NCI-H2227 (cell line): Measurements from ENCODE around the gene TNFAIP8L3.

Source experiments
- DNase-seq: peaks from one replicate; lab custom pipeline; 2025; ENCODE audit not compliant: unreplicated experiment; lab: John Stamatoyannopoulos, UW

The TNFAIP8L3 gene

DNA sequence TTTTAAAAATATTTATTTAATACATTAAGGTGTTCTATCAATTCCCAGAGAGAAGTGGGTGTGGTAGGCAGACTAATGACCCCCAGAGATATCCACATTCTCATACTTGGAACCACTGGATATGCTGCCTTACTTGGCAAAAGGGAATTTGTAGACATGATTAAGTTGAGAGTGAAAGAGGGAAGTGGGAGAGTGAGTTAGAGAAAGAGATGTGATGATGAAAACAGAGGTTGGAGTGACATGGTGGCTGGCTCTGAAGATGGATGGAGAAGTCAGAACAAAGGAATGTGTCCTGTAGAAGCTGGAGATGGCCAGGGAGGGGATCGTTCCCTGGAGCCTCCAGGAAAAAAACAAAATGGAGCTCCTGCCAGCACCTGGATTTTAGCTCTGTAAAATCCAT, 32.0 kb downstream of the TNFAIP8L3 start:
- no peak for DNase-seq

DNA sequence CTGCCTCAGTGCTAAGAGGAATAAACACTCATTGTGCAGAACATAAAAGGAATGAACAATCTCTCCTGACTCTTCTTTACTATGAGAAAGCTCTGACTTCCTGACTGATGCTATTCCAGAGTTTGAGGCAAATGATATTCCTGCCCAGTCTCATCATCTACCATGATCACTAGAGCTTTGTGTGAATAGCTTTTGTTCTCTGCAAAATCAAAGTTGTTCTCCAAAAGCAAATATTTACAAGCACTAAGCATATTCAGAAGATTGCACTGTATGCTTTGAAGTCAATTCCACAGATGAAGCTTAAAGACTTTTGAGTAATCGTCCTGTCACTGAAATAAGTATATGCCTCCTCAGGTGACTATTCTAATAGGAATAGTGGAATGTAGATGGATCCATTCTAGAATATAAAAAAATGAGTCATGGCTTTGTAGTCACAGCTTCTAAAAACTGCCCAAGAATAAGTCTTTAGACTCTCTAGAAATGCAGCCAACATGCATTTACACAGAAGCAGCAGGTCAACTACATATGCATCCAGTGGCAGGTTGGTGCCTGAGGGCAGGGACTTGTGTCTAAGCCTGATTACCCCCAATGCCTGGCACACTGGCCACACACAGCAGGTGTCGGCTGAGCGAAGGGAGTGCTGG, 34.6 kb downstream of the TNFAIP8L3 start:
- DNase-seq, result no peak

DNA sequence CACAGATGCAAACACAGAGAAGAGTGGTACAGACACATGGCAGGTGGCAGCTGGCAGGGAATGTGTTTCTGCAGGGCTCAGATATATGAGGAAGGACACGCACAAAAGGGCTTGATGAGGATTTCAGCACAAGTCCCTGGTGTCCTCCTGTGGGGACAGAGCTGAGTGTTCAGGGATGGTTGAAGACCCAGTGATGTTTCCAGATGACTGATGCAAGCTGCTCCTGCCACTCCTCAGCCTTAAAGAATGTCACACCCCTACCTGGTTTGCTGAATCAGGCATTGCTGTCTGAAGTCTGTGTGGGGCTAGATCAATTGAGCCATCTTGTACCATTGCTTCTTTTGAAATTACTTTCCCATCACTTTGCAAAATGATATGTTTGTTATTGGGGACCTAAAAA, 40.2 kb downstream of the TNFAIP8L3 start:
- DNase-seq, result no peak

DNA sequence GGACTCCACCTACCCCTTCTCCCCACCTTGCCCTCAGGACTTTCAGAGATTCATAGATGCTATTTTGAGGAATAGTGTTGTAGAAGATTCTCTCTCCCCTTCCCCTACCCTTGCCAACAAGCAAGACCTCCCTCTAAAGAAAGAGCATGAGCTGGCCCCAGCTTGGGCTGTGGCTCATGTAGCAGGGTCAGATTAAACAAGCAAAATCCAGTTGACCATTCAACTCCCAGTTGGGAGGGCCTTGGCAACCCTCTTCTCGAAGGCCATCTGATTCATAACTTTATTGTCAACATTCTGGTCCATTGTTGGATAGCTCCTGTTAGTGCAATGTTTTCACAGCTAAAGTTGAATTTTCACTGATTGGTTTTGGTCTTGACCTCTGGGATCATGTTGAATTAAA, 41.1 kb downstream of the TNFAIP8L3 start:
- DNase-seq, result no peak

DNA sequence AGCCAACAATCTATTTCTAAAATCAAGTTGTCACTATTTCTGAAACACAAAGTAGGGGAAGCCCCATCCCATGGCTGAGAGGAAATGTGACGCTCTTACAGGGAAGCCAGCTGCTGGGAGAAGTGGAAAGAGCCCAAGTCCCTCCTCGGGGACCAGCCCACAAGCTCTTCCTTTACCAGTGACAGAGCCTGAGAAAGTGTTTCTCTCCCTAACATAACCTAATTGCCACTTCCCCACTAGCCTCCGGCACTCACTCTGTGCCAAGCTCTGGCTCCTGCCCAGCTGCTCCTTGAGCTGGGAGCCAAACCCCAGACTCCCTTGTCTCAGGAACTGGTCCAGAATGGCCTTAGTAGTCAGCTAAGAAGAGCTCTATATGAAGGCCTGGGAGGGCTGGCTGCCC, 42.9 kb downstream of the TNFAIP8L3 start:
- no peak for DNase-seq

GRCh38 chr15:51049081-51049480, 45.6 kb downstream of the TNFAIP8L3 start:
- no peak for DNase-seq

DNA sequence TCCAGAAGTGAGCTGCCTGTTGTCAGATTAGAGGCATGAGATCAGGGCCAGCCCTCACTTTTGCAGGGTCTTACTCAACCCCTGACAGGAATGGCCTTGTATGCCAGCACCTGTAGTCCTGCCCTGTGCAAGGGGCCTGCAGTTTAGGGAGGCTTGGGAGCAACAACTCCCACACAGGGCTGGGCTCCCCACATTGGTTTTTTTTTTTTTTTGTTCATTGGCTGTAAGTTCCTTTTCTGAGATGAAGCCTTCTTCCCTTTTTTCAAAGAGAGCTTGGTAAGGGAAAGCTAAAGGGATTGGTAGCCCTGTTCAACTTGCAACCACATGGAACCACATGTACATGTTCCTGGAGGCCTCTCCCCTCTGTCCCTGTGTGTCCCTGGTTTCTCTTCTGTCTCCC, 46.4 kb downstream of the TNFAIP8L3 start:
- DNase-seq, result no peak

GRCh38 chr15:51046799-51047449, 47.8 kb downstream of the TNFAIP8L3 start:
- no peak for DNase-seq

GRCh38 chr15:51046016-51046415, 48.7 kb downstream of the TNFAIP8L3 start:
- DNase-seq, result no peak

DNA sequence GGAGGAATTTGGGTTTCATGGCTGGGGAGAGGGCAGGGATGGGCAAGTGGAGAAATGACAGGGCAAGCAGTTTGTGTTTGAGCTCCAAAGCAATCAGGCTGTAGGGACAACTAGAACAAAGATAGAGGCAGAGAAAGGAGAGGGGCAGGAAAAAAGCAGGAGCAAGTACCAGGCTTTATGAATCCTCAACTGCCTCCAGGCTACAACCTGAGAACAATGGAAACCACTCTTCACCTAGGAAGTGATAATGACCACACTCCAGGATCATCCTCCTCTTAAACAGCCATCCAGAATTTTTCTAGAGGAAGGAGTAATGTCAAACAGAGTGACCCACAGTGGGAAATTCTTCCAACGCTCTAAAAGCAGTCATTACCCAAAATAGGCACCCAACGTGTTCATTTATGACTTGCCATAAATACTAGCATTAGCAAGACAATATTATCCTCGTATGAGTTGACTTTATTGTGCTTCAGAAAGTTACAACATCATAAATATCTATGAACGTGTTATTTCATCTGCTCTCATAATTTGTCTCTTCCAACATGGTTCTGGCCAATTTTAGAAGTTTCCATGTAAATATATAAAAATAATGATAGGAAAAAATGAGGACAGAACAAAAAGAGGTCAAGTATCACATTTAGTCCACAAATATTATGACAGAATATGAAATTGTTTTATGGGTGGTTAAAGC, 50.5 kb downstream of the TNFAIP8L3 start:
- peak; percentile 4 for DNase-seq

GRCh38 chr15:51038974-51039319, 55.8 kb downstream of the TNFAIP8L3 start:
- DNase-seq, result no peak

DNA sequence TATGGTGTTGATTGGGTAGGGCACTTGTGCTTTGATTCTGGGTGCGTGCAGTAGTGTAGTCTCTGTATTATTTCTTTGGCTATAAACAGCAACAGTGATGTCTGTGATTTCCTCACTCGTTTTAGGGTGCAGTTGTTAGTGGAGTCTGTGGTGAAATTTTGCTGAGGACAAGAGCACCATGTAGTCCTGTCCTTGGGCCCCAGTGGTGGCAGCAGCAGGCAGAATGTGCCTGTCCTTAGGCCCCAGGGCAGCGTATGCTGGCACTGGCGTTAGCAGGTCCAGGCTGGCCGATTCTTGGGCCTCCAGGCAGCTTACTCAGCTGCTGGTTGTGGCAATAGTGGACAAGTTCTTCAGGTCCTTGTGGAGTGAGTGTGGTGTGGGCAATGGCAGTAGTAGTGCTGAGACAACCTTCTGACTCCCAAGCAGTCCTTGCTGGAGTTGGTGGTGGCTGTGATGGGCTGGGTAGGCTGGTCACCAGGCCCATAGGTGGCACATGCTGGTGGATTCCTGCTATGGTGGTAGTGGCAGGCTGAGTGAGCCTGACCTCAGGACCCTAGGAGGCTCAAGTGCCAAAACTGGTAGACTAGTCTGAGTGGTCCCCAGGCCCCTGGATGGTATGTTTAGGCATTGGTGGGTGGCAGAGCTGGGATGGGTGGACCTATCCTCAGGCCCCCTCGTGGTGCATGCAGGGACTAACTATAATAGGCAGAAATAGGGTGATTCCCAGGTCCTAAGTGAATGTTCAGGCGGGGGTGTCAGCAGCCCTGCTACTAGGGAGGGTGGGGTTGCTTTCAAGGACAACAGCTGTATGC, 56.3 kb downstream of the TNFAIP8L3 start:
- DNase-seq, result no peak

DNA sequence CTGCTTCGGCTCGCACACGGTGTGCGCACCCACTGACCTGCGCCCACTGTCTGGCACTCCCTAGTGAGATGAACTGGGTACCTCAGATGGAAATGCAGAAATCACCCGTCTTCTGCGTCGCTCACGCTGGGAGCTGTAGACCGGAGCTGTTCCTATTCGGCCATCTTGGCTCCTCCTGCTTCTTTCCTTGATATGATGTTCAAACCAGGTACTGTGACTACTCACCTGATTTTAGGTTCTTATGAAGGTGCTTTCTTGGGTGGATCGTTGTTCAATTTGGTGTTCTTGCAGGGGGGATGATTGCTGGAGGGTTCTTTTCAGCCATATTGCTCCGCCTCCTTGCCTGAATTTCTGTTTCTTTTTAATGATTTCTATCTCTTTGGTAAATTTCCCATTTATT, 57.2 kb downstream of the TNFAIP8L3 start:
- peak; percentile 3 for DNase-seq

- no peak for DNase-seq
These were observed 63.9 kb downstream of the TNFAIP8L3 start for GRCh38 chr15:51030649-51031316.

DNA sequence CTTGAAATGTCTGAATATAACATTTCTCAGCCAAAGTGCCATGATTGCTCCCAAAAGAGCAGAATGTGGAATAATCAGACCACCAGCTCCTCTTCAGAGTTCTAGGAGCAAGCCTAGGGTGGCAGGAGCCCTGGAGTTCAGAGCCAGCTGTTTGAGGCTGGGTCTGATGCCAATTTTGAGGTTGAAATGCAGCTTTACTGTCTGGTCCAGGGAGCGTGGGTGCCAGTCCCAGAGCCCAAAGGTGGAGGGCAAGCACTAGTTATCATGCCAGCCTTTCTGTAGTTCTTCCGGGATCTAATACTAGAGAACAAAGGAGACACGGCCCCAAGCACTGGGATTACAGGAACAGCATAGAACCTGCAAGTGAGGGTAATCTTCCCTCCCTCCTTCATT, 69.3 kb downstream of the TNFAIP8L3 start:
- DNase-seq, result no peak

- no peak for DNase-seq
These were observed 69.8 kb downstream of the TNFAIP8L3 start for GRCh38 chr15:51024735-51025453.

DNA sequence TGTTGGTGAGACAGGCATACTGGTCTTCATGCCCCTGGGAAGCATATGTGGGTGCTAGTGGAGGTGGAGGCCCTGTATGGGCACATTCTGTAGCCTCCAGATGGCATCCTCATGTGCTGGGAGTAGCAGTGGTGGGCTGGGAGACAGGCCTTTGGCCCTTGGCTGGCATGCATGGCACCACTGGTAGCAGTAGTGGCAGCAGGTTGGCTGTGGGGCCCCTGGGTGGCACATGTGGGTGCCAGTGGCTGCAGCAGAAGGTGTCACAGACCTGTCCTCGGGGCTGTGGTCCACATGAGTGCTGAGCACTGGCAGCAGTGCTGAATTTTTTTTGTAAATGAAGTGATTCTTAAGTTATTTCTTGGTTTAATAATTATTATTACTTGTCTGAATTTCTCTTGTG, 71.2 kb downstream of the TNFAIP8L3 start:
- no peak for DNase-seq

DNA sequence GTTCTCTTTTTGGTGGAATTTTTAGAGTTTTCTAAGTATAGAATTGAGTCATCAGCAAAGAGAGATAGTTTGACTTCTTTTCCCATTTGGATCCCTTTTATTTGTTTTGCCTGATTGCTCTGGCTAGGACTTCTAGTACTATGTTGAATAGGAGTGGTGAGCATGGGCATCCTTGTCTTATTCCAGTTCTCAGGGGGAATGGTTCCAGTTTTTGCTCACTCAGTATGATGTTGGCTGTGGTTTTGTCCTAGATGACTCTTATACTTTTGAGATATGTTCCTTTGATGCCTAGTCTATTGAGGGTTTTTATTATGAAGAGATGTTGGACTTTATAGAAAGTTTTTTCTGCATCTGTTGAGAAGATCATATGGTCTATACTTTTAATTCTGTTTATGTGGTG, 72.5 kb downstream of the TNFAIP8L3 start:
- no peak for DNase-seq

DNA sequence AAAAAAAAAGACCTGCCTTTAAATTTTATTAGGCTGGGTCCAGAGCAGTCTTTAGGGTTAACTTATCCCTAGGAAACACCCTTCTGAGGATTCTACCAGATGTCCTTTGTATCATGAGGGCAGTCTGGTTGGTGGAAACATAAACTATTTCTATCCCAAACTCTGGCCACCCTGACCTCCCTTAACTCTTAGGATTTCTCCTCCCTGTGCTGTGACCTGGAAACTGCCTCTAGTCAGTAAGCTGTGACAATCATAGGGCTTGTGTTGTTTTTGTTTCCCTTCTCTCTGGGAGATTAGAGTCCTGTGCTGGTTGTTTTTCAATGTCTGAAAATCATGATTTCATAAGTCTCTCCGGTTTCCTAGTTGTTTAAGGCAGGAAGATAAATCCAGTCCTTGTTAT, 78.1 kb downstream of the TNFAIP8L3 start:
- no peak for DNase-seq

GRCh38 chr15:51011212-51011611, 83.5 kb downstream of the TNFAIP8L3 start:
- no peak for DNase-seq
